H1 (cell line): ENCODE results near the gene PCAT7. TPM values are rescaled to one million over a fixed set of nuclear protein-coding genes. Genes with fewer than 3 reads are reported as not detected.

Experiments
- CTCF ChIA-PET: fragments of 300-600 bp; sonication (Branson Sonifier 250); formaldehyde crosslinking; loops from one replicate; lab custom pipeline; 2021; ENCODE audit not compliant: partially characterized antibody; lab: Charles Lee
- POLR2A ChIA-PET: fragments of 300-600 bp; sonication (Branson Sonifier 250); formaldehyde crosslinking; loops from one replicate; lab custom pipeline; 2021; ENCODE audit warnings: inconsistent platforms; ENCODE audit not compliant: partially characterized antibody; lab: Charles Lee
- DNase-seq, 2 experiments: peaks; one replicate each; pipeline versions ENCODE4 v3.0.0 to v3.0.0-alpha.2; 2010 to 2022; ENCODE audit warnings: low spot score in 2 of 2, low read depth in 1 of 2, mixed read lengths in 1 of 2
- FAIRE-seq: peaks from 2 replicates; lab custom pipeline; 2011; peaks lifted over from hg19 to GRCh38; lab: Jason Lieb, UNC
- H2AFZ ChIP-seq: 2 replicates; pipeline ENCODE4 v1.8.1; 2012; ENCODE audit warnings: low read length, inconsistent platforms
- H2AK5ac ChIP-seq: 2 replicates; pipeline ENCODE4 v1.6.1; 2013; ENCODE audit warnings: low read depth, low read length
- H2BK120ac ChIP-seq: replicated peaks from 2 replicates; pipeline ENCODE3; 2013; ENCODE audit warnings: low read depth, low read length, inconsistent platforms
- H2BK12ac ChIP-seq: 2 replicates; pipeline ENCODE4 v1.6.1; 2013; ENCODE audit warnings: low read depth, low read length
- H2BK15ac ChIP-seq: 2 replicates; pipeline ENCODE4 v1.6.1; 2013; ENCODE audit warnings: low read length
- H2BK20ac ChIP-seq: 2 replicates; pipeline ENCODE4 v1.6.1; 2013; ENCODE audit warnings: low read length
- H2BK5ac ChIP-seq: 2 replicates; pipeline ENCODE4 v1.6.1; 2013; ENCODE audit warnings: low read depth, low read length
- H3K14ac ChIP-seq: 2 replicates; pipeline ENCODE4 v1.6.1; 2013; ENCODE audit warnings: inconsistent platforms; ENCODE audit not compliant: insufficient read length
- H3K18ac ChIP-seq: 2 replicates; pipeline ENCODE4 v1.6.1; 2013; ENCODE audit warnings: low read length; ENCODE audit errors: extremely low read depth
- H3K23ac ChIP-seq: 2 replicates; pipeline ENCODE4 v1.6.1; 2013; ENCODE audit warnings: inconsistent platforms; ENCODE audit not compliant: insufficient read length
- H3K23me2 ChIP-seq: 2 replicates; pipeline ENCODE4 v1.6.1; 2013; ENCODE audit warnings: low read depth, low read length
- H3K27ac ChIP-seq: 2 replicates; pipeline ENCODE4 v1.6.1; 2011; ENCODE audit warnings: low read depth, low read length, inconsistent platforms
- H3K27me3 ChIP-seq, 4 experiments: replicated peaks in 1 of 4; 1 replicate in 1 of 4; 2 replicates in 3 of 4; pipeline versions ENCODE4 v1.6.1 to v1.8.1; 2011 to 2013; ENCODE audit warnings: low read length in 3 of 4, mild to moderate bottlenecking in 3 of 4, inconsistent platforms in 2 of 4, mixed read lengths in 2 of 4, moderate library complexity in 1 of 4; ENCODE audit not compliant: control insufficient read depth in 3 of 4, insufficient read depth in 3 of 4; ENCODE audit errors: extremely low read depth in 1 of 4
- H3K36me3 ChIP-seq, 4 experiments: 2 replicates each; pipeline versions ENCODE4 v1.6.1 to v1.8.1; 2011 to 2013; ENCODE audit warnings: mild to moderate bottlenecking in 4 of 4, low read length in 3 of 4, moderate library complexity in 2 of 4, control low read depth in 1 of 4, inconsistent platforms in 1 of 4; ENCODE audit not compliant: insufficient read depth in 4 of 4, control insufficient read depth in 2 of 4
- H3K4ac ChIP-seq: replicated peaks from 2 replicates; pipeline ENCODE3; 2013; ENCODE audit warnings: low read length, low read depth, mixed read lengths, inconsistent platforms; ENCODE audit not compliant: insufficient read length
- H3K4me1 ChIP-seq, 4 experiments: replicated peaks in 1 of 4; 1 replicate in 1 of 4; 2 replicates in 3 of 4; pipeline versions ENCODE4 v1.6.1 to v1.8.1; 2011 to 2013; ENCODE audit warnings: low read length in 3 of 4, inconsistent platforms in 2 of 4, mixed read lengths in 1 of 4; ENCODE audit not compliant: insufficient read depth in 4 of 4, control insufficient read depth in 3 of 4
- H3K4me2 ChIP-seq, 2 experiments: 2 replicates each; pipeline versions ENCODE4 v1.6.1 to v1.8.1; 2011 to 2013; ENCODE audit warnings: low read depth in 2 of 2, low read length in 2 of 2, control low read depth in 1 of 2, inconsistent platforms in 1 of 2, mild to moderate bottlenecking in 1 of 2; ENCODE audit not compliant: insufficient read depth in 1 of 2
- H3K4me3 ChIP-seq, 4 experiments: fragments of 200-600, 300-600 bp in 1 of 4; sonication (generic), shearing (Covaris generic), sonication (Bioruptor Twin) in 1 of 4; 2 replicates each; pipeline versions ENCODE4 v1.5.1 to v1.8.1; 2011 to 2016; ENCODE audit warnings: low read length in 4 of 4, low read depth in 3 of 4, control low read depth in 2 of 4, inconsistent platforms in 2 of 4, mild to moderate bottlenecking in 2 of 4, mixed read lengths in 1 of 4, moderate library complexity in 1 of 4; ENCODE audit not compliant: insufficient read depth in 2 of 4; ENCODE audit errors: extremely low read depth in 1 of 4
- H3K56ac ChIP-seq: replicated peaks from 2 replicates; pipeline ENCODE3; 2013; ENCODE audit warnings: low read depth, mild to moderate bottlenecking, mixed read lengths, low read length, inconsistent platforms; ENCODE audit not compliant: insufficient read length
- H3K79me1 ChIP-seq: 2 replicates; pipeline ENCODE4 v1.6.1; 2013; ENCODE audit warnings: low read depth, low read length, control low read depth
- H3K79me2 ChIP-seq, 2 experiments: 2 replicates each; pipeline versions ENCODE4 v1.6.1 to v1.8.1; 2012 to 2013; ENCODE audit warnings: low read length in 2 of 2, mild to moderate bottlenecking in 2 of 2, inconsistent platforms in 1 of 2; ENCODE audit not compliant: insufficient read depth in 2 of 2, control insufficient read depth in 1 of 2
- H3K9ac ChIP-seq, 4 experiments: replicated peaks in 1 of 4; 1 replicate in 1 of 4; 2 replicates in 3 of 4; pipeline versions ENCODE4 v1.6.1 to v1.8.1; 2011 to 2013; ENCODE audit warnings: low read depth in 3 of 4, low read length in 3 of 4, control low read depth in 2 of 4, mild to moderate bottlenecking in 2 of 4, moderate library complexity in 2 of 4, inconsistent platforms in 1 of 4; ENCODE audit errors: extremely low read depth in 1 of 4
- H3K9me3 ChIP-seq, 2 experiments: 2 replicates each; pipeline versions ENCODE4 v1.6.1 to v1.8.1; 2012 to 2013; ENCODE audit warnings: mild to moderate bottlenecking in 2 of 2, moderate library complexity in 2 of 2, control low read depth in 1 of 2, inconsistent platforms in 1 of 2, low read depth in 1 of 2, low read length in 1 of 2, mixed read lengths in 1 of 2; ENCODE audit not compliant: insufficient read depth in 2 of 2
- H4K20me1 ChIP-seq, 2 experiments: replicated peaks in 1 of 2; 2 replicates each; pipeline versions ENCODE3 to v1.8.1; 2011 to 2013; ENCODE audit warnings: inconsistent platforms in 2 of 2, low read length in 2 of 2, mild to moderate bottlenecking in 1 of 2; ENCODE audit not compliant: insufficient read depth in 2 of 2, control insufficient read depth in 1 of 2
- H4K5ac ChIP-seq: 2 replicates; pipeline ENCODE4 v1.6.1; 2013; ENCODE audit warnings: low read length, low read depth, mixed read lengths, inconsistent platforms; ENCODE audit not compliant: insufficient read length
- H4K8ac ChIP-seq: 2 replicates; pipeline ENCODE4 v1.8.0; 2013; ENCODE audit warnings: mild to moderate bottlenecking, moderate library complexity, low read length, inconsistent platforms; ENCODE audit not compliant: insufficient read depth; ENCODE audit errors: extremely low read depth
- H4K91ac ChIP-seq: replicated peaks from 2 replicates; pipeline ENCODE3; 2013; ENCODE audit warnings: low read length, mixed read lengths, inconsistent platforms; ENCODE audit not compliant: insufficient read length
- JUND ChIP-seq: IDR thresholded peaks from 2 replicates; pipeline ENCODE4 v1.6.1; 2011; ENCODE audit warnings: mild to moderate bottlenecking, improper control_type of control experiment, low read length
- TAF7 ChIP-seq: optimal IDR thresholded peaks from 2 replicates; pipeline ENCODE3; 2011; ENCODE audit warnings: low read depth, mild to moderate bottlenecking, inconsistent platforms, low read length, moderate library complexity, borderline replicate concordance
- WGBS, 2 experiments: shearing (Covaris generic) in 1 of 2; methylation state at CpG; one replicate each; pipeline versions ENCODE4 v1.1.6 to v1.1.7; 2013 to 2015; ENCODE audit warnings: low lambda C conversion rate in 2 of 2, mixed read lengths in 2 of 2, inconsistent platforms in 1 of 2, low coverage in 1 of 2, missing lambda C conversion rate in 1 of 2; ENCODE audit not compliant: insufficient replicate concordance in 2 of 2, insufficient coverage in 1 of 2, insufficient read length in 1 of 2; ENCODE audit errors: extremely low coverage in 1 of 2, missing lambda C conversion rate in 1 of 2; 5-methylcytosine and 5-hydroxymethylcytosine counted together
- polyA plus RNA-seq, 7 experiments: library from polyadenylated mRNA; depleted of rRNA in 3 of 7; stranded (reverse) in 5 of 7; unstranded in 2 of 7; fragments of >200 nt in 5 of 7; fragments of 200-250 nt in 2 of 7; gene quantifications; 1 replicate in 5 of 7; 2 replicates in 1 of 7; 4 replicates in 1 of 7; pipeline versions ENCODE4 v1.2.1 to v1.2.3, GENCODE V29; 2011 to 2013; ENCODE audit warnings: missing spikeins in 2 of 7, mixed read lengths in 2 of 7
- total RNA-seq: library from RNA; stranded (reverse); fragmentation: NEBNext Ultra II Directional; extraction: Animal tissue kit (Norgen Biotek cat#: 25700); gene quantifications from 2 replicates; pipeline ENCODE4 v1.2.1, GENCODE V29; 2021
- TF ChIP-seq, protein P1 (sequence below): IDR thresholded peaks from 2 replicates; pipeline ENCODE4 v1.6.1; 2011; ENCODE audit warnings: low read depth, mild to moderate bottlenecking, low read length; ENCODE audit not compliant: insufficient read depth
- TF ChIP-seq, protein P2 (sequence below): IDR thresholded peaks from 2 replicates; pipeline ENCODE4 v1.6.1; 2011; ENCODE audit warnings: low read length, improper control_type of control experiment

The PCAT7 gene
- total and polyA plus RNA-seq, 2 of the 8 experiments (the other 6 are each of a cell fraction or from before 2014, with no cell fraction given): 3.2 to 4.1 TPM

DNA sequence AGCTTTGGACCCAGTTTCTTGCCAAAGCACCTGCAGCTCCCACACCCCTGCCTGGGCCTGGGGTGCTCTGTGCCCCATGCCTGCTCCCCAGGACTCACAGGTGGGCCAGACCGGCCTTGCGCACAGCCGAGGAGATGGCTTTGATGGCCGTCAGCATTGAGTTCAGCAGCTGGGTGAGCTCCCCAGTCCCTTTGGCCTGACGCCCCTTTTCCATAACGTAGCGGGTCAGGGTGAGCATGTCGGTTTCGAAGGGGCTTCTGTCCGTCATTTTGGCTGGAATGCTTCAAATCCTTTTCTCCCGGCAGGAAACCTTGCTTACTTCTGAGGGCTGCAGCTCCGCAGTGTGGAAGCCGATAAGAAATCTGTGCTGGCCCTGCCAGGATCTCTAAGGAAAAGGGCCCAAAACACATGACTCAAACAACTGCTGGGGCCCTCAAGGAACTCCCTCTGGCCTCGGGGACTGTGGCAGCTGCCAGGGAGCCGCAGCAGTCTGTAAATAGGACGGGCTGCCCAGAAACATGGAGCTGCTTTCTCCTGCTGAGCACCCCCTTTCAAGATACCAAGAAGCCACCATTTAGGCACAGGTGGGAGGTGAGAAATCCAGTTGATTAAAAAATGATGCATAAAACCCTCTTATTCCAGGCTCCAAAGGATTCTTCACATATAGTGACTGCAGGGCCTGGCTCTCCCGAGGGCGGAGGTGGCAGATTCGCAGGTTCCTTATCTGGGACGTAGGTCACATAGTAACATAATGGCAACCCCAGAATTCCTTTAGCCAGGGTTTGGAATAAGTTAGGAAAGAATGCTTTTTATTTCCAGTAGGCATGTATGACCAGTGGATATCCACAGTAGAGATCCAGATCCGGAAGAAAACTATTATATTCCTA is 38.8 kb downstream of the PCAT7 start, which contains the start of gene FBP2:
FBP2 (minus strand) TSS at position 366 of the 887 bp plus-strand sequence; CDS start at position 268, 98 bp downstream.
- no peak within 1 kb of the TSS for H3K4ac ChIP-seq
- no peak within 1 kb of the TSS for H3K23ac ChIP-seq
- H3K27ac ChIP-seq: no peak within 1 kb of the TSS
- H2BK12ac ChIP-seq: no peak within 1 kb of the TSS
- no peaks in the 10 kb centered on the region for H4K20me1 ChIP-seq
- H3K14ac ChIP-seq: no peak within 1 kb of the TSS
- CTCF ChIA-PET: interaction anchor here (1.0 to 1.5 kb wide), 3 partner anchors 10 to 222 kb away, joined by 3 to 5 read pairs (median 4); no protein-coding TSS in a partner anchor
- H3K9ac ChIP-seq: no peak within 1 kb of the TSS
- H3K79me2 ChIP-seq: no peaks in the 10 kb centered on the region
- H4K8ac ChIP-seq: no peak within 1 kb of the TSS
- H3K36me3 ChIP-seq: no peaks in the 10 kb centered on the region
- no peak within 1 kb of the TSS for H3K56ac ChIP-seq
- no peak within 1 kb of the TSS for H2BK5ac ChIP-seq
- 92% methylated on average over 21 of the region's 21 CpGs; no CpG with 5 or more reads in 1 of the 2 experiments for WGBS, 2 experiments
- no peaks in the 10 kb centered on the region for H3K9me3 ChIP-seq
- no peak within 1 kb of the TSS for H3K18ac ChIP-seq
- no peak within 1 kb of the TSS for H4K5ac ChIP-seq
- no peaks in the 10 kb centered on the region for H3K23me2 ChIP-seq
- no peaks in the 10 kb centered on the region for H3K79me1 ChIP-seq
- no peak within 1 kb of the TSS for H2BK120ac ChIP-seq
- no peaks in the 10 kb centered on the region for H3K27me3 ChIP-seq
- H3K4me3 ChIP-seq: no peak within 1 kb of the TSS
- no peaks in the 10 kb centered on the region for H3K4me1 ChIP-seq
- H2AK5ac ChIP-seq: no peak within 1 kb of the TSS
- no peak for DNase-seq
- no peak for FAIRE-seq
- peak within 1 kb of the TSS; percentile 52; the same call in 1 of the 2 replicates for H2AFZ ChIP-seq
- no peak within 1 kb of the TSS for H2BK15ac ChIP-seq
- no peak within 1 kb of the TSS for H2BK20ac ChIP-seq
- TF ChIP-seq TAF7 (no peak), JUND (no peak)
- TF ChIP-seq, protein P1, sequence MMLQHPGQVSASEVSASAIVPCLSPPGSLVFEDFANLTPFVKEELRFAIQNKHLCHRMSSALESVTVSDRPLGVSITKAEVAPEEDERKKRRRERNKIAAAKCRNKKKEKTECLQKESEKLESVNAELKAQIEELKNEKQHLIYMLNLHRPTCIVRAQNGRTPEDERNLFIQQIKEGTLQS: no peak
- TF ChIP-seq, protein P2, sequence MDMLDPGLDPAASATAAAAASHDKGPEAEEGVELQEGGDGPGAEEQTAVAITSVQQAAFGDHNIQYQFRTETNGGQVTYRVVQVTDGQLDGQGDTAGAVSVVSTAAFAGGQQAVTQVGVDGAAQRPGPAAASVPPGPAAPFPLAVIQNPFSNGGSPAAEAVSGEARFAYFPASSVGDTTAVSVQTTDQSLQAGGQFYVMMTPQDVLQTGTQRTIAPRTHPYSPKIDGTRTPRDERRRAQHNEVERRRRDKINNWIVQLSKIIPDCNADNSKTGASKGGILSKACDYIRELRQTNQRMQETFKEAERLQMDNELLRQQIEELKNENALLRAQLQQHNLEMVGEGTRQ: no peak
- no peak within 1 kb of the TSS for H3K4me2 ChIP-seq
- no peak within 1 kb of the TSS for H4K91ac ChIP-seq
- POLR2A ChIA-PET: interaction anchor here (1.0 to 2.1 kb wide), 2 partner anchors 24 to 39 kb away, joined by 4 to 8 read pairs; partner anchors contain the start of gene PCAT7
